Measurements from ENCODE around the gene SLC47A1. TPM values are rescaled to one million over a fixed set of nuclear protein-coding genes. Genes with fewer than 3 reads are reported as not detected.
"Not testable (repeated sequence)": the region's sequence is repeated elsewhere in the genome, so short reads cannot be mapped to it uniquely, and the experiment has no call there.

Gene SLC47A1
- total and polyA plus RNA-seq, 8 donors, result 0.25 to 1.3 (median 0.81) TPM; not detected in 2

- TF ChIP-seq POLR2A (IDR thresholded peaks at IDR 0.05) (no peak), POLR2AphosphoS5 (IDR thresholded peaks at IDR 0.05) (no peak), CTCF (IDR thresholded peaks at IDR 0.05) (no peak)
- intact Hi-C loops (cut with DNase I; ENCODE audit: low total_unique reads), result no loop called here
- Histone ChIP-seq H3K27me3 (no peaks in the 10 kb centered on the region), H3K4me3 (peak overlapping the region; percentile 67 to 98 (median 71)), H3K36me3 (no peaks in the 10 kb centered on the region), H3K27ac (peak overlapping the region; percentile 16 to 96 (median 94)), H3K4me1 (peaks cover 0 to 19% (median 13%) of the 10 kb centered on the region in 4 donors), H3K9me3 (no peaks in the 10 kb centered on the region)
- 40 to 55% (median 45%) methylated on average over 6 of the region's 6 CpGs for WGBS, 5 donors
- no peak for DNase-seq
Observed at GRCh38 chr17:19508577-19508867, 25.1 kb upstream of the SLC47A1 start.

GRCh38 chr17:19509281-19509852, 24.3 kb upstream of the SLC47A1 start:
- peaks cover 0 to 25% (median 13%) of the 10 kb centered on the region in 4 donors for H3K4me1 ChIP-seq
- H3K36me3 ChIP-seq; H3K27me3 ChIP-seq; H3K9me3 ChIP-seq; DNase-seq; H3K27ac ChIP-seq; intact Hi-C loops (cut with DNase I; ENCODE audit: low total_unique reads); H3K4me3 ChIP-seq: not testable (repeated sequence)
- WGBS, 5 donors, result 82 to 92% (median 89%) methylated on average over 5 of the region's 5 CpGs

- WGBS, 5 donors, result 20 to 74% (median 73%) methylated on average over 1 to 9 of the region's 9 CpGs
- H3K27ac ChIP-seq, result no peak overlapping the region
- peaks cover 0 to 25% (median 13%) of the 10 kb centered on the region in 4 donors for H3K4me1 ChIP-seq
- no peaks in the 10 kb centered on the region for H3K9me3 ChIP-seq
- H3K36me3 ChIP-seq, result no peaks in the 10 kb centered on the region
- intact Hi-C loops (cut with DNase I; ENCODE audit: low total_unique reads), result loop anchor here (5.0 kb wide), 1 partner anchor 256 kb away; no protein-coding TSS in a partner anchor
- no peak for DNase-seq
- H3K4me3 ChIP-seq, result no peak overlapping the region
- no peak for TF ChIP-seq POLR2A (IDR thresholded peaks at IDR 0.05)
- H3K27me3 ChIP-seq, result no peaks in the 10 kb centered on the region
Observed at GRCh38 chr17:19510903-19511302, 22.8 kb upstream of the SLC47A1 start.

GRCh38 chr17:19513897-19514488, 19.7 kb upstream of the SLC47A1 start:
- intact Hi-C loops (cut with DNase I; ENCODE audit: low total_unique reads), result loop anchor here (5.0 kb wide), 1 partner anchor 253 kb away; no protein-coding TSS in a partner anchor
- TF ChIP-seq POLR2A (IDR thresholded peaks at IDR 0.05) (no peak), CTCF (IDR thresholded peaks at IDR 0.05) (peak in 5 of 7 experiments; percentile 72 to 90 (median 83)), EP300 (IDR thresholded peaks at IDR 0.05) (no peak), POLR2AphosphoS5 (IDR thresholded peaks at IDR 0.05) (peak in 1 of 3 donors; percentile 40)
- Histone ChIP-seq H3K27ac (peak overlapping the region in 2 of 5 donors; percentile 46 to 53), H3K36me3 (no peaks in the 10 kb centered on the region), H3K4me3 (no peak overlapping the region), H3K9me3 (no peaks in the 10 kb centered on the region), H3K4me1 (peaks cover 0 to 6% (median 0%) of the 10 kb centered on the region in 4 donors), H3K27me3 (no peaks in the 10 kb centered on the region)
- DNase-seq, result peak; percentile 74 to 88
- 10 to 17% (median 10%) methylated on average over 13 of the region's 13 CpGs for WGBS, 5 donors

GRCh38 chr17:19517699-19518098, 16.0 kb upstream of the SLC47A1 start:
- TF ChIP-seq POLR2AphosphoS5 (IDR thresholded peaks at IDR 0.05) (no peak), CTCF (IDR thresholded peaks at IDR 0.05) (no peak), POLR2A (IDR thresholded peaks at IDR 0.05) (no peak), EP300 (IDR thresholded peaks at IDR 0.05) (no peak)

GRCh38 chr17:19519388-19520291, 14.0 kb upstream of the SLC47A1 start:
- H3K27ac ChIP-seq, H3K4me1 ChIP-seq, H3K9me3 ChIP-seq, DNase-seq, H3K4me3 ChIP-seq, H3K27me3 ChIP-seq, H3K36me3 ChIP-seq: not testable (repeated sequence)
- intact Hi-C loops (cut with DNase I; ENCODE audit: low total_unique reads), result loop anchor here (5.0 to 10.0 kb wide), 2 partner anchors 115 to 238 kb away; no protein-coding TSS in a partner anchor
- WGBS, 5 donors, result 46 to 59% (median 49%) methylated on average over 13 of the region's 13 CpGs

More at GRCh38 chr17:19517699-19518098, 16.0 kb upstream of the SLC47A1 start:
- Histone ChIP-seq H3K4me3 (no peak overlapping the region), H3K4me1 (peaks cover 0 to 6% (median 0%) of the 10 kb centered on the region in 4 donors), H3K27ac (no peak overlapping the region), H3K27me3 (no peaks in the 10 kb centered on the region), H3K36me3 (no peaks in the 10 kb centered on the region), H3K9me3 (no peaks in the 10 kb centered on the region)
- DNase-seq, result no peak
- intact Hi-C loops (cut with DNase I; ENCODE audit: low total_unique reads), result loop anchor here (5.0 kb wide), 1 partner anchor 240 kb away; no protein-coding TSS in a partner anchor

Data from stomach (tissue), 9 donors.